GM10266 (cell line): ENCODE data around the gene FAM184A.
"Not testable (repeated sequence)": the region's sequence is repeated elsewhere in the genome, so short reads cannot be mapped to it uniquely, and the experiment has no call there.

Source experiments
- DNase-seq: peaks from one replicate; pipeline ENCODE4 v3.0.0; 2012; ENCODE audit errors: extremely low spot score
- TF ChIP-seq, protein P1 (sequence below): IDR thresholded peaks from 2 replicates; pipeline ENCODE4 v1.5.1; 2012; ENCODE audit warnings: mild to moderate bottlenecking, low read depth; ENCODE audit not compliant: control insufficient read depth, insufficient read depth; ENCODE audit errors: missing control alignments

FAM184A gene

GRCh38 chr6:119026822-119027221 lies 51.6 kb downstream of the FAM184A start:
- no peak for DNase-seq
- TF ChIP-seq, protein P1, sequence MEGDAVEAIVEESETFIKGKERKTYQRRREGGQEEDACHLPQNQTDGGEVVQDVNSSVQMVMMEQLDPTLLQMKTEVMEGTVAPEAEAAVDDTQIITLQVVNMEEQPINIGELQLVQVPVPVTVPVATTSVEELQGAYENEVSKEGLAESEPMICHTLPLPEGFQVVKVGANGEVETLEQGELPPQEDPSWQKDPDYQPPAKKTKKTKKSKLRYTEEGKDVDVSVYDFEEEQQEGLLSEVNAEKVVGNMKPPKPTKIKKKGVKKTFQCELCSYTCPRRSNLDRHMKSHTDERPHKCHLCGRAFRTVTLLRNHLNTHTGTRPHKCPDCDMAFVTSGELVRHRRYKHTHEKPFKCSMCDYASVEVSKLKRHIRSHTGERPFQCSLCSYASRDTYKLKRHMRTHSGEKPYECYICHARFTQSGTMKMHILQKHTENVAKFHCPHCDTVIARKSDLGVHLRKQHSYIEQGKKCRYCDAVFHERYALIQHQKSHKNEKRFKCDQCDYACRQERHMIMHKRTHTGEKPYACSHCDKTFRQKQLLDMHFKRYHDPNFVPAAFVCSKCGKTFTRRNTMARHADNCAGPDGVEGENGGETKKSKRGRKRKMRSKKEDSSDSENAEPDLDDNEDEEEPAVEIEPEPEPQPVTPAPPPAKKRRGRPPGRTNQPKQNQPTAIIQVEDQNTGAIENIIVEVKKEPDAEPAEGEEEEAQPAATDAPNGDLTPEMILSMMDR, result no peak

GRCh38 chr6:119025793-119026192 lies 52.7 kb downstream of the FAM184A start:
- no peak for DNase-seq
- TF ChIP-seq, protein P1, result no peak

- DNase-seq, result no peak
Measured at GRCh38 chr6:119024111-119024510, 54.4 kb downstream of the FAM184A start.

DNA sequence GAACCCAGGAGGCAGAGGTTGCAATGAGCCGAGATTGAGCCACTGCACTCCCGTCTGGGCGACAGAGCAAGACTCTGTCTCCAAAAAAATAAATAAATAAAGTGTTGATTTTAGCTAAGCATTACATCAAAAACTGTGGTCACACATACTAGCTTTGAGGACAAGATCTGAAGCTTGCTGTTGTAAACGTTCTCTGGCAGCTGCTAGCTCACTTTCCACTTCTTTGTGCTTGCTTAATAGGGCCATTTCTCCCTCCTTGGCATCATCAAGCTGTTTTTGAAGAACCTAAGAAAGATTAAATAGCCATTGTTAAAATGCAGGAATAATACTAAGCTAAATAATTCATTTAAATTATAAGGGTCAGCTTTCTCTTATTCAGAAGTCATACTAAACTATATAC lies 55.7 kb downstream of the FAM184A start:
- DNase-seq, result no peak
- TF ChIP-seq, protein P1, result no peak

More at GRCh38 chr6:119024111-119024510, 54.4 kb downstream of the FAM184A start:
- TF ChIP-seq, protein P1, result no peak

GRCh38 chr6:119020597-119021561 lies 57.6 kb downstream of the FAM184A start:
- TF ChIP-seq, protein P1, result no peak
- no peak for DNase-seq

DNA sequence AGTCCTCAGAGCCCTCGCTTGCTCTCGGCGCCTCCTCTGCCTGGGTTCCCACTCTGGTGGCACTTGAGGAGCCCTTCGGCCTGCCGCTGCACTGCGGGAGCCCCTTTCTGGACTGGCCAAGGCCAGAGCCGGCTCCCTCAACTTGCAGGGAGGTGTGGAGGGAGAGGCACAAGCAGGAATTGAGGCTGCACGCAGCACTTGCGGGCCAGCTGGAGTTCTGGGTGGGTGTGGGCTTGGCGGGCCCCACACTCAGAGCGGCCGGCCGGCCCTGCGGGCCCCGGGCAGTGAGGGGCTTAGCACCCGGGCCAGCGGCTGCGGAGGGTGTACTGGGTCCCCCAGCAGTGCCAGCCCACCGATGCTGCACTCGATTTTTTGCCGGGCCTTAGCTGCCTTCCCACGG lies 63.3 kb downstream of the FAM184A start:
- DNase-seq, result not testable (repeated sequence)

GRCh38 chr6:119012521-119012920 lies 65.9 kb downstream of the FAM184A start:
- no peak for DNase-seq
- TF ChIP-seq, protein P1, result no peak

DNA sequence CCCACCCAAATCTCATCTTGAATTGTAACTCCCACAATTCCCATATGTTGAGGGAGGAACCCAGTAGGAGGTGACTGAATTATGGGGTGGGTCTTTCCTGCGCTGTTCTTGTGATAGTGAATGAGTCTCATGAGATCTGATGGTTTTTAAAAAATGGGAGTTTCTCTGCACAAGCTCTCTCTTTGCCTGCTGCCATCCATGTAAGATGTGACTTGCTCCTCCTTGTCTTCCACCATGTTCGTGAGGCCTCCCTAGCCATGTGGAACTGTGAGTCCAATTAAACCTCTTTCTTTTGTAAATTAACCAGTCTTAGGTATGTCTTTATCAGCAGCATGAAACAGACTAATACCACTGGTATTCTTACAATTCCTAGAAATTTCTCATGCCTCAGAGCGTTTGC lies 69.2 kb downstream of the FAM184A start:
- not testable (repeated sequence) for DNase-seq
